GM19397 (cell line): ENCODE measurements around the gene MTHFD1.

Source experiments
- ATAC-seq: cut with Tn5 transposase; IDR thresholded peaks from one replicate; pipeline ENCODE4 v1.9.1; 2021; ENCODE audit warnings: mild to moderate bottlenecking, moderate library complexity; ENCODE audit not compliant: unreplicated experiment

Gene MTHFD1

GRCh38 chr14:64405295-64405694 lies 17.1 kb downstream of the MTHFD1 start:
- ATAC-seq: no peak

GRCh38 chr14:64407329-64407728 lies 19.2 kb downstream of the MTHFD1 start:
- ATAC-seq: no peak

- no peak for ATAC-seq
Observed at GRCh38 chr14:64409126-64409920, 21.2 kb downstream of the MTHFD1 start.

- no peak for ATAC-seq
Observed at GRCh38 chr14:64410084-64410774, 22.1 kb downstream of the MTHFD1 start.

GRCh38 chr14:64411001-64411400 lies 22.8 kb downstream of the MTHFD1 start:
- no peak for ATAC-seq

- no peak for ATAC-seq
Observed at GRCh38 chr14:64412237-64412636, 24.1 kb downstream of the MTHFD1 start.

GRCh38 chr14:64416348-64416932 lies 28.3 kb downstream of the MTHFD1 start:
- no peak for ATAC-seq

- no peak for ATAC-seq
Observed at GRCh38 chr14:64417055-64417770, 29.1 kb downstream of the MTHFD1 start.

- no peak for ATAC-seq
Observed at GRCh38 chr14:64417771-64418125, 29.6 kb downstream of the MTHFD1 start.

- no peak for ATAC-seq
Observed at GRCh38 chr14:64419003-64419402, 30.9 kb downstream of the MTHFD1 start.

- no peak for ATAC-seq
Observed at GRCh38 chr14:64421166-64421565, 33.0 kb downstream of the MTHFD1 start.

- ATAC-seq: no peak
Observed at GRCh38 chr14:64422005-64422404, 33.9 kb downstream of the MTHFD1 start.

GRCh38 chr14:64422756-64423155 lies 34.6 kb downstream of the MTHFD1 start:
- ATAC-seq: no peak

- no peak for ATAC-seq
Observed at GRCh38 chr14:64423987-64424386, 35.8 kb downstream of the MTHFD1 start.

- ATAC-seq: no peak
Observed at GRCh38 chr14:64434528-64434927, 46.4 kb downstream of the MTHFD1 start.

GRCh38 chr14:64438181-64438841 lies 50.2 kb downstream of the MTHFD1 start:
- no peak for ATAC-seq

GRCh38 chr14:64439141-64439540 lies 51.0 kb downstream of the MTHFD1 start:
- no peak for ATAC-seq

- no peak for ATAC-seq
Observed at GRCh38 chr14:64440494-64440893, 52.3 kb downstream of the MTHFD1 start.

- no peak for ATAC-seq
Observed at GRCh38 chr14:64442300-64442988, 54.3 kb downstream of the MTHFD1 start.

- no peak for ATAC-seq
Observed at GRCh38 chr14:64444140-64444539, 56.0 kb downstream of the MTHFD1 start.
